Choroid plexus epithelial cell (primary cell): ENCODE data around the gene CIAO3.

ENCODE experiments used
- DNase-seq: peaks from one replicate; pipeline ENCODE4 v3.0.0-alpha.2; 2010; ENCODE audit warnings: low read depth
- H3K4me3 ChIP-seq: 2 replicates; pipeline ENCODE4 v1.5.1; 2011; ENCODE audit warnings: low read depth, mild to moderate bottlenecking, control low read depth, low read length, moderate library complexity
- CTCF ChIP-seq: conservative IDR thresholded peaks from 2 replicates; pipeline ENCODE4 v1.5.1; 2011; ENCODE audit warnings: low read depth, mild to moderate bottlenecking, control low read depth, inconsistent platforms, low read length, moderate library complexity

Gene CIAO3

GRCh38 chr16:775236-775796 lies 34.5 kb upstream of the CIAO3 start:
- TF ChIP-seq CTCF, result no peak
- H3K4me3 ChIP-seq, result no peak overlapping the region
- DNase-seq, result no peak

GRCh38 chr16:774086-775001 lies 33.5 kb upstream of the CIAO3 start:
- H3K4me3 ChIP-seq, result no peak overlapping the region
- no peak for DNase-seq
- TF ChIP-seq CTCF, result no peak

DNA sequence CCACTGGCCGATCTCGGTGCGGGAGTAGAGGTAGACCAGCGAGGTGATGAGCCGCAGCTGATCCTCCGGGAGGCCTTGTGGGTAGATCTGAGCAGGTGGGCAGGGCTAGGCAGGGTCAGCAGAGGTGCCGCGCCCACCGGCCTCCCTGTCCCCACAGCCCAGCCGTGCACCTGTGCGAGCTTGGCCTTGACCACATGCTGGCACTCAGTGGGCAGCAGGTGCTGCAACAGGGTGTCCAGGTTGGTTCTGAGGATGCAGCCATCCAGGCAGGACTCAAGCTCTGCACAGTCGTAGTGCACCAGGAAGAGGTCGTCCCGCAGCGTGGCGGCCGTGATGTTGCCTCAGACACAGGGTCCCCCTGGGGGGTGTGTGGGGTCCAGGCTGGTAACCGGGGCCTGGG lies 32.2 kb upstream of the CIAO3 start:
- no peak overlapping the region for H3K4me3 ChIP-seq
- no peak for TF ChIP-seq CTCF
- DNase-seq, result no peak

DNA sequence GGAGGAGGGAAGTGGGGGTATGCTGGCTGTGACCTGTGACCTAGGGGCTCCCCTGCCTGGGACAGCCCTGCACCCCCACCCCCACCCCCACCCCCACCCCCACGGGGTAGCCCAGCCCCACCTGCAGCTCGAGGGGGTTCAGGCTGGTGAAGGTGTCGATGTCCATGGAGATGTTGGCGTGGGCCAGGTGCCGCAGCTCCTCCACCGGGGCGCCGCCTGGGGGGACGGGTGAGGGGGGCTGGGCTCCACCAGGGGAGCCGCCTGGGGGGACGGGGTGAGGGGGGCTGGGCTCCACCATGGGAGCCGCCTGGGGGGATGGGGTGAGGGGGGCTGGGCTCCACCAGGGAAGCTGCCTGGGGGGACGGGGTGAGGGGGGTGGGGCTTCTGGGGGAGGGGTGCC lies 29.6 kb upstream of the CIAO3 start:
- no peak overlapping the region for H3K4me3 ChIP-seq
- TF ChIP-seq CTCF, result no peak
- no peak for DNase-seq

DNA sequence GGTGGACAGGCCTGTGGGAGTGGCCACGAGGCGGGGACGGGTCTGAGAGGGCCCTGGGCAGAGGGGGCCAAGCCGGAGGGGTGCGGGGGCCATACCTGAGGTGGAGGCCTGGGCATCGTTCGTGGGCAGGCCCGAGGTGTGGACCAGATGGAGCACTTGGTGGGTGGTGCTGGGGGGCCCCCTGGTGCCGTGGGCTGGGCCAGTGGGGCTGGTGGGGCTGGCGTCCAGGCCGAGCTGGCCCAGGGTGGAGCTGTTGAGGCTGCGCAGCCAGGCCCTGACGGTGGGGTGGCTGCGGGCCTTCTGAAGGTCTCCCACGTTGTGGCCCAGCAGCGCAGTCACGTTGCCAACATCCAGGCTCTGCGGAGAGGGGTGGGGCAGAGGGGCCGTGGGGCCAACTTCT lies 29.1 kb upstream of the CIAO3 start:
- H3K4me3 ChIP-seq, result no peak overlapping the region
- DNase-seq, result no peak

DNA sequence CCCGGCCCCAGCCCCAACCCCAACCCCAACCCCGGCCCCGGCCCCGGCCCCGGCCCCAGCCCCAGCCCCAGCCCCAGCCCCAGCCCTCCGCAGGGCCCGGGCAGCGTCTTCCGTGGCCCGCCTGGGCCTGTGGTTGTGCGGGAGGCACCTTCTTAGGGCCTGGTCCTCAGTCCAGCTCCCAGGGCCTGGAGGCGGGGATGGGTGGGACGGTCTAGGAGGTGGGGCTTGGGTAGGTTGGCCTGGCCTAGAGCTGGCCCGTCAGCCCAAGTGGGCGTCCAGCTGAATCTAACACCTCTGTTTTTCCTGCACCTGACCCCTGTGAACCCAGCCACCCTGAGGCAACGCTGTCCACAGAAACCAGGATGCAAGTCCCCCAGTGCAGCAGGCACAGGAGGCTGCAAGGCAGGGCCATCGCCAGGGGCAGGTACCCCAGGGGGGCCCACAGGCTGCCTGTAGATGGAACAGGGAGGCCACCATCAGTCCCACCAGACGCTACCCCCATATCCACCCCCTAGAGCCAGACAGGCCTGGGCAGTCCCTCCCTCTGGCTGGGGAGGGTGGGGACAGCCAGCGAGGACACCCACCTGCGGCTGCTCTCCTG lies 28.5 kb upstream of the CIAO3 start:
- DNase-seq, result no peak
- H3K4me3 ChIP-seq, result no peak overlapping the region
- TF ChIP-seq CTCF, result no peak

More for the DNA sequence above, 29.1 kb upstream of the CIAO3 start:
- TF ChIP-seq CTCF, result no peak
